ENCODE results near the gene ARHGAP6. TPM values are rescaled to one million over a fixed set of nuclear protein-coding genes. Genes with fewer than 3 reads are reported as not detected.

ARHGAP6 gene
- total and polyA plus RNA-seq, 2 donors (not counting 3 experiments of a cell fraction or from before 2014, with no cell fraction given), result 0.69 to 0.83 TPM

DNA sequence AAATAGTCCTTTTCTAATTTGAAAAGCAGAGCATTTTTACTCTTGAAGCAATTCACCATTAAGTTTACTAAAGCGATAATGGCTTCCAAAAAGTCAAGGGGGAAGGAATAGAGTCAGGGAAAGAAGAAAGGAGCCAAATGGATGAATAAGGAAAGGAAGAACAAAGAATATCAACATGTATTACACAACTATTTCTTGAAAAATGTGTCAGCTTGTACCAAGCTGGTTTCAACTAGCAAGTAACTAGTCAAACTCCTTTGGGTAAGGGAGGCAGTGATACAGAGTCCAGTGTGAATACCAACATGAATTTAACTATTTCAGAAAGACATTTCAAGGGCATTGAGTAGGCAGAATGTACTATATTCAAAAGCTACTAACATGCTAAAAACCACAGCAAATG lies 112.1 kb downstream of the ARHGAP6 start:
- ChIA-PET POLR2A (no interaction called here), CTCF (no interaction called here)
- TF ChIP-seq EZH2 (IDR thresholded peaks at IDR 0.05; ENCODE audit: borderline replicate concordance, low read depth, low read length, severe bottlenecking) (no peak), GATA2 (IDR thresholded peaks at IDR 0.05; ENCODE audit: insufficient read depth, insufficient read length, low read depth, low read length) (no peak), FOS (IDR thresholded peaks at IDR 0.05; ENCODE audit: borderline replicate concordance, insufficient read depth, low read length) (no peak), POLR2A (IDR thresholded peaks at IDR 0.05; ENCODE audit: low read depth, low read length) (no peak), JUN (IDR thresholded peaks at IDR 0.05; ENCODE audit: borderline replicate concordance, insufficient read depth, insufficient read length, low read depth) (no peak), MYC (IDR thresholded peaks at IDR 0.05; ENCODE audit: low read depth, low read length) (no peak), POLR2AphosphoS5 (IDR thresholded peaks at IDR 0.05; ENCODE audit: insufficient read depth, low read depth, low read length) (no peak)
- TF ChIP-seq, protein P1, sequence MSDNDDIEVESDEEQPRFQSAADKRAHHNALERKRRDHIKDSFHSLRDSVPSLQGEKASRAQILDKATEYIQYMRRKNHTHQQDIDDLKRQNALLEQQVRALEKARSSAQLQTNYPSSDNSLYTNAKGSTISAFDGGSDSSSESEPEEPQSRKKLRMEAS (IDR thresholded peaks at IDR 0.05; ENCODE audit: insufficient read depth, insufficient read length), result no peak
- TF ChIP-seq, protein P2, sequence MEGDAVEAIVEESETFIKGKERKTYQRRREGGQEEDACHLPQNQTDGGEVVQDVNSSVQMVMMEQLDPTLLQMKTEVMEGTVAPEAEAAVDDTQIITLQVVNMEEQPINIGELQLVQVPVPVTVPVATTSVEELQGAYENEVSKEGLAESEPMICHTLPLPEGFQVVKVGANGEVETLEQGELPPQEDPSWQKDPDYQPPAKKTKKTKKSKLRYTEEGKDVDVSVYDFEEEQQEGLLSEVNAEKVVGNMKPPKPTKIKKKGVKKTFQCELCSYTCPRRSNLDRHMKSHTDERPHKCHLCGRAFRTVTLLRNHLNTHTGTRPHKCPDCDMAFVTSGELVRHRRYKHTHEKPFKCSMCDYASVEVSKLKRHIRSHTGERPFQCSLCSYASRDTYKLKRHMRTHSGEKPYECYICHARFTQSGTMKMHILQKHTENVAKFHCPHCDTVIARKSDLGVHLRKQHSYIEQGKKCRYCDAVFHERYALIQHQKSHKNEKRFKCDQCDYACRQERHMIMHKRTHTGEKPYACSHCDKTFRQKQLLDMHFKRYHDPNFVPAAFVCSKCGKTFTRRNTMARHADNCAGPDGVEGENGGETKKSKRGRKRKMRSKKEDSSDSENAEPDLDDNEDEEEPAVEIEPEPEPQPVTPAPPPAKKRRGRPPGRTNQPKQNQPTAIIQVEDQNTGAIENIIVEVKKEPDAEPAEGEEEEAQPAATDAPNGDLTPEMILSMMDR (IDR thresholded peaks at IDR 0.05; ENCODE audit: extremely low read depth in 1 of 2, insufficient read depth in 1 of 2, low read depth in 1 of 2, low read length in 2 of 2), result no peak
- Histone ChIP-seq H3K9me3 (replicated peaks; ENCODE audit: control insufficient read depth, insufficient read depth, low read length) (no peaks in the 10 kb centered on the region), H3K9me1 (replicated peaks; ENCODE audit: control insufficient read depth, extremely low read depth, insufficient read depth, low read length) (no peaks in the 10 kb centered on the region), H3K4me1 (ENCODE audit: control insufficient read depth, extremely low read depth, insufficient read depth, low read length) (no peaks in the 10 kb centered on the region), H3K27me3 (ENCODE audit: control insufficient read depth in 2 of 2, insufficient read depth in 2 of 2, low read length in 2 of 2) (no peaks in the 10 kb centered on the region), H3K79me2 (ENCODE audit: control insufficient read depth, insufficient read depth, low read length) (no peaks in the 10 kb centered on the region), H3K9ac (replicated peaks; ENCODE audit: extremely low read depth, insufficient read depth, low read length) (no peak overlapping the region), H3K36me3 (ENCODE audit: control insufficient read depth in 2 of 2, extremely low read depth in 1 of 2, insufficient read depth in 2 of 2, low read length in 2 of 2) (no peaks in the 10 kb centered on the region), H3K27ac (ENCODE audit: insufficient read depth, low read depth, low read length) (no peak overlapping the region), H3K4me3 (replicated peaks in 1 of 3; ENCODE audit: insufficient read depth in 1 of 3, low read depth in 1 of 3, low read length in 3 of 3) (no peak overlapping the region), H2AFZ (ENCODE audit: low read depth, low read length) (no peak overlapping the region), H3K4me2 (ENCODE audit: insufficient read depth, low read length) (no peak overlapping the region), H4K20me1 (replicated peaks; ENCODE audit: control insufficient read depth, extremely low read depth, insufficient read depth, low read length) (no peaks in the 10 kb centered on the region)
- intact Hi-C loops (cut with micrococcal nuclease) (no loop called here), dilution Hi-C loops (cut with MboI; ENCODE audit: extremely low pct_ligation_motif_present, low sequenced_read_pairs) (no loop called here)
- BruUV-seq (replicated peaks), result no TSS peak
- DNase-seq (ENCODE audit: low read depth, low spot score) (no peak), FAIRE-seq (no peak)
